HG03521 (cell line): ENCODE results near the gene RAMACL.

ENCODE experiments used
- ATAC-seq: cut with Tn5 transposase; IDR thresholded peaks from one replicate; pipeline ENCODE4 v1.9.1; 2021; ENCODE audit warnings: mild to moderate bottlenecking, moderate library complexity; ENCODE audit not compliant: unreplicated experiment

The RAMACL gene

DNA sequence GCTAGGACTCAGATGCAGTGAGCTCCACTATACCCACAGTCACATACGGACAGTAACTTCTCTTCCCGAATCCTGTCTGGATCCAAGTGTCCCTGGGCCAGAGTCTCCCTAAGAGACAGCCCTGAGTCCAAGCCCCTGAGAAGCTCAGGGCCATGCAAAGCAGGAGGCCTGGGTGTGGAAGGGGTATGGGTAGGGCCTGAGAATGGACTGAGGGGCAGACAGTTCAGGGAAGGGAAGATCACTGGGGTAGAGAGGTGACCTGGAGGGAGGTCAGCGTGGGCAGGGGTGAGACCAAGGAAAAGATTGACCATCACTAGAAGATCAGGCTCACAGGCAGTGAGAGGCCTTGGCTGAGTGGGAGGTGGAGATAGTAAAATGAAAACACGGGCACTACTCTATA lies 31.8 kb upstream of the RAMACL start:
- ATAC-seq, result no peak

DNA sequence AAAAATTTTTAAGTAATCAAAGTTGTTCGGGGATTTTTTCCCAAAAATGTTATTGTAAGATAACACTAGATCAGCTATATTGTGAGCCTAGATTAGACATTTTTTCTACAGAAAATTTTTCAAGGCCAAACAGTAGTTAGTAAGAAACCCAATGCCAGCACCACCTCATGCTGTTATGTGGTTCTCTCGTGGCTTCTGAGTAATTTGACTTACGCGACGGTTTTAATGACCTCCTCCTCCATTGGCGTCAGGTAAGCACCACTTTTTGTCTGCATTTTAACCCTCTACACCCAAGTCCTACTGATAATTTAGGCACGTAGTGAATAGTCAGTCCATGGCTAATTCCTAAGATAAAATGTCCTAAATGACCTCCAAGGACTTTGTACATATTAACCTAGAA lies 30.9 kb upstream of the RAMACL start:
- no peak for ATAC-seq

DNA sequence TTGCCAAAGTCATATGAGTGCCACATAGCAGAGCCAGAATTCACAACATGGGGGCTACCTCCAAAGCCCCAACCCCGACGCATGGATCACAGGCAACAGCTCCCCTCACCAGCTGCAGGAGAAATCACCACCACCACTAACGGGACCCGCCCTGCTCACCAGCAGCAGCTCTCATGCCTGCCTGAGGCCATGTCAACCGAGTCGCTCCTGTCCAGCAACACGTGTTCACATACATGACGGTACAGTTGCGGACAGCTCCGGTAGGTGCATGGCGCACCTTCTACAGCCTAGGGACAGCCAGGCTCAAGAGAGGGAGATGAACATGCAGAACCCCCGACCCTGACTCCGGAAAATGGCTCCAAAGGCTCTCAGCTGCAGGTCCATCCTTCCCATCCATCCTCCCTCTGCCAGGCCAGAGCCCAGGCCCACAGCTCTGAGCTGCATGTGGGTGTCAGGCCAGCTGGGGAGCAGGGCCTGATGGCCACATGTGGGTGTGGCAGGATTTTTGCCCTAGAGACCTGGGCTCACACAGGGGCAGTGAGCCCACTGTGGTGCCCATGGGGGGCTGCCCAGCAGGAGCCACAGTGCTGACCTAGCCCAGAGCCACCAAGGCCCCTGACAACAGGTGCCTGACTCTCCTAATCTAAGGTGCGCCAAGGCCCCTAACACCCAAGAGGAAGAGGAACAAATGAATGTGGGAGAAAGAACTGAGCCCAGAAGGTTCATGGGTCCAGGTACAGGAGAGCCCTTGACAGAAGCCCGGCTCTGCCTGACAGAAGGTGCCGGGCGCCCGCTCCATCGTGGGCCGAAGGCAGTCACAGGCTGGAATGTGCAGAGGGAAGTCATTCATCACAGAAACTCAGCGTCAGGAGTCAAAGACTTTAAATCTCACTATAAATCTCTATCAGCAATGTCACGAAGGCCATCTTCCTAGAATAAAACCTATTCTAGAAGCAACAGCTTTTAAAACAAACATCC lies 30.1 kb upstream of the RAMACL start:
- ATAC-seq, result no peak

DNA sequence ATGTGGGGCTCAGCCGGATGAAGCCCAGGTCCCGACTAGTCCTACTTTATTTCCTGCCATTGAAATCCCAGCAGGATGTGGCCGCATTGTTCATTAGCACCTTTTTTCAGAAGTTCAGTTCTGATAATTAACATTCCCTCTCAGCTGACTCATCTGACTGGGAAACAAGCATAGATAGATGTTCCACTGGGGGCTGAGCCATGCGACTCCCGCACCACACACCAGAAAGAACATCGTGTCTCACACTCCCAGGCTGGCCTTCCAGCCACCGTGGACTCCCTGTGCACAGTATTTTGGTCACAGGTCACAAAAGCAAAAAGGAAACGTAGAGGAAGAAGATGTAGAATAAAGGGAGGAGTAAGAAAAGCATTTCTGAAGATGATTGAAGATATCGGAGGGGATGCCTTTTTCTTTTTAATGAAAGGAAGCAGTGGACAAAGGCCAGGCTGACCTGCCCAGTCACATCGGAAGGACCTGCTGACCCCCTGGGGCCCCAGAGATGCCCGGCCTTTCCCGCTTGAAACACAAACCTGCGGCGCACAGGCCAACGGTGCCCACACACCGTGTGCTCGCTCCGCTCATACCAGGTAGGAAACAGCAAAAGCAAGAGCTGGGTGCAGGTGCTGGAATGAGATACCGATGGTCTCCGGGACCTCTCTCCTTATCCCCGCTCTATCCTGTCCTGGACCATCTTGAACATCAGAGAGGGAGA lies 28.7 kb upstream of the RAMACL start:
- no peak for ATAC-seq

DNA sequence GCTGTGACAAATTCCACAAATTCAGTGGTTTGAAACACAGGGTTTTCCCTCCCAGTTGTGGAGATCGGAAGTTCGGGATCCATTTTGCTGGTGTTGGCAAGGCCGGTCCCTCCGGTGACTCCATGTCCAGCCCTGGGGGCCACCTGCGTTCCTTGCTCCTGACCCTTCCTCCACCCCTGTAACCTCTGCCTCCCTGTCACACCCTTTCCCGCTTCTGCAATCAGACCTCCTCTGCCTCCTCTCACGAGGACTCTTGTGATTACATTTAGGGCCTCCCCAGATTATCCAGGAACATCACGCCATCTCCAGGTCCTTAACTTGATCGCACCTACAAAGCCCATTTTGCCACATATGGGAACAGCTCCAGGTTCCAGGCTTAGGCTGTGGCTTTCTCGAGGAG lies 28.1 kb upstream of the RAMACL start:
- ATAC-seq, result no peak

DNA sequence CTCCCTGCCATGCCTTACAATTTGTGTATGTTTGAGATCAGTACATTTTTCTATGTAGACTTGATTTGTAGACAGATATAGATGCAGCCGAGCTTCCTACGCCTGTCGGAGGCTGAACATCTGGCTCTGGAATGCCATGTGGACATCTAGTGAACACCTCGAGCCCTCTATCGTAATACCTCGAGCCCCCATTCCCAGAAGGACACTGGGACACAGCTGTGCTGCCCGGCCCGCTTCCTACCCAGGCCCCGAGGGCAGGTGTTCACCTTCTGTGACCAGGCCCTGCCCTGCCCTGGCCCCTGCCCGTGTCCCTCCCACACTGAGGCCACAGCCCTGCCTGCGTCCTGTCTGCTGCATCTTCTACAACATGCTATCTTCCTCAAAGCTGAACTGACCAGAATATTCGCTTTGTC lies 27.7 kb upstream of the RAMACL start:
- no peak for ATAC-seq

DNA sequence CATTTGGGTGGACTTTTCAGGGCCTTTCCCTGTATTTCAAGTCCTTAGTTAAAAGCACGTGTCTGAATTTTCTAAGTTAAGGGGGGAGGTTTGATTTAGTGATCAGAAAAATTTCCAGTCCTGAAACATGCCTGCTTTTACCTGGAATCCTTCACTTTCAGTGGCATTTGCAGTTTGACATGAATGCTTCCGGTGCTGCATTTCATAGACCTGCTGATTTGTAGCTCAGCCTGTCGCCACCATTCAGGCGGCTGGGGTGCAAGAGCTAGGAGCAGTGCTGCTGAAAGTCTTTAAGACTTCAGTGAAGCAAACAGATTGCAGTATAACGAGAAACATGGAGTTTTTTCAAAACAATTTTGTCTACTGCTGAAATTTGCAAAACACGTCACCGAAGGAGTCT lies 26.5 kb upstream of the RAMACL start:
- ATAC-seq, result no peak

DNA sequence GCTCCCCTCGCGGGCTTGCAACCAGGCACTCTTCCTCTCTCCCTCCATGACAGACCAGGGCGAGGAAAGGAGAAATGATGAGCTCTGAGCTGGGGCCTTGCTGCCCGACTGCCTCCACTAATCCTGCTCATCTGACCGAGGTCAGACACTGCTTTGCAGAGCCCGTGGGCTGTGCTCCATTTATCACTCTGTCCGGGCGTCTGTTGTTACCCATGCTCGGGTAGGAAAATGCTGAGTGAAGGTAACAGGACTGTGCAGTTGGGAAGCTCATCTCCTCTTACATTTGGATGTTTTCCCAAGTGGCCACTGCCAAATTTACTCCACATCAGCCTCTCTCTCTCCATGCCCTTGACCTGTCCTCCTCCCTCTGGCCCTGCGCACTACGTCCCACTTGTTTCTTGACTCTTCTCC lies 26.0 kb upstream of the RAMACL start:
- no peak for ATAC-seq

DNA sequence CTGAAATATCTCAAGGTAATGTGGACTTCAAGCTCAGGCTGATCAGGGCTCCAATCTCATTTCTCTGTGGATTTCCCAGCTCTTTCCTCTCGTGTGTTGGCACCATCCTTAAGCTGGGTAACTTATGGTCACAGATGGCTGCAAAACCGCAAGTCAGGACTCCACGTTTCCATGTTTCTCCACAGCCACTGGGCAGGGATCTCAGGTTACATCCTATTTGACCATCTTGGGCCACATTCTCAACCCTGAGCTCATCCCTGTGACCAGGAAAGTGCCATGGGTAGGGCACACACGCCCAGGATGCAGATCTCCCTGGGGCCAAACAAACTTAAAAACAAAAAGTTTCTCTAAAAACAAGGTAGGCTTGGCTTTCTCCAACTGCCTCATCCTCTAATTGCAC lies 25.2 kb upstream of the RAMACL start:
- no peak for ATAC-seq

DNA sequence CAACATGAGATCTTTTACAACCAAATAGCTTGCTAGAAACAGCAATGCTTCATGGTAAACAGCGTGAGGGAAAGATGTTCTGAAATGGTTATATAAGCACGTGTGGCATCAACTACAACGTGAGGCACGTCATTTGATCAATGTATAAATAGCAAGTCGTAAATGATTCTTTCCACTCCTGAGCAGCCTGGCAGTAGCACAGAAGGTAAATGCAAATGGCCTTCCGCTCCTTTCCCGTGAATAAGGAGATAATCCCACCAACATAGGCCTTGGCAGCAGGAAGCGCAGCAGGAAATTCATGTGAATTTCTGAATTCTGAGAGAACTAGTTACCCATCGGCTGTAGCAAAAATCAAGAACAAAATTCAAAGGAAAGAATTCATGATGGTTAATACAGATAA lies 23.6 kb upstream of the RAMACL start:
- no peak for ATAC-seq

DNA sequence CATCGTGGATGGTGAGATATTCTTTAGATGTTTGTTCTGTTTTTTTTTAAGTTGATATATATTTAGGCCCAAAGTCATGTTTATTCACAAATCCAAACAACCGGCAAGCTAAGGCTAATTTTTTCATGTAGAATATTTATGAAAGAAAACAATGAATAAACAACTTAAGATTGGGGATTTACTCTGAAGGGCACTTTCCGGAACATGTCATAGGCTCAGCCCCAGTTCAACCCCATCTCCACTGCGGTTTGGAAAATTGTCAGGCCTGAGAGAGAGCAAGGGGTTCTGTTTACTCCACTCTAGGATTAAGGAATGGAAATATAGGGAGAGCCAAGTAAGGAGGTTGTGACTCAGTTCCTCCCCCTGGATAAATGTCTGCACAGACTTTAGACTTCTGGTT lies 22.3 kb upstream of the RAMACL start:
- no peak for ATAC-seq

DNA sequence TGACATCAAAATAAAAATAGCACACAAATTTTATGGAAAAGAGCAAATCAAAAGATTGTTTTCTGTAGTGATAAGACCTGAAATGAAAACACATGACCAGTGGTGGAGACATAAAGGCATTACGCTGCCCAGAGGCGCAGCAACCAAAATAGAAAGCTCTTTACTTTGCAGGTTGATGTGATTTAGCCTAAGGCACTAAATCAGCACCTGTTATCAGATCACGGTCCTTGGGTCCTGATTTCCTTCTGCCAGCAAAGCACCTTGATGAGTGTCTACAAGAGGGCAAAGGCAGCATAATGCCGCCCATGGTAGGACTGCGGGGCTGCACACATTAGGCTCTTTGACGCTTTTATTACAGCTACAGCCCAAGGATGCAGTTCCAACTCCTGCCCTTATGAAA lies 19.3 kb upstream of the RAMACL start:
- ATAC-seq, result no peak

DNA sequence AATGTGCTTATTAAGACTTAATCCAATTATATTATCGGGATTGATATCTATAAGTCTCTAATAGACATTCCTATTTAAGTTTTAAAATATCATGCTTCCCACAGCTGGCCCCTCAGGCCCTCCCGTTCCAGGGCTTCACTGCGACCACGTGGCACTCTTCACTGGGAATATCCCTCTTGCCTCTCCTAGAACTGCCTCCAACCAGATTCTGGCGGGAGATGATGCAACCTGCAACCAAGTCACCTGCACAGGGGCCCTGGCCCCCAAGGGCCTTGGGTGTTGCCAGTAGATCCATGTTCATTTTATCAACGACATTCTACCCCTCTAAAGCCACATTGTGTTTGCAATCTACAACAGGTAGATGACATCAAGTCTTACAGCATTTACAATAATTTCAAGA lies 18.4 kb upstream of the RAMACL start:
- no peak for ATAC-seq

DNA sequence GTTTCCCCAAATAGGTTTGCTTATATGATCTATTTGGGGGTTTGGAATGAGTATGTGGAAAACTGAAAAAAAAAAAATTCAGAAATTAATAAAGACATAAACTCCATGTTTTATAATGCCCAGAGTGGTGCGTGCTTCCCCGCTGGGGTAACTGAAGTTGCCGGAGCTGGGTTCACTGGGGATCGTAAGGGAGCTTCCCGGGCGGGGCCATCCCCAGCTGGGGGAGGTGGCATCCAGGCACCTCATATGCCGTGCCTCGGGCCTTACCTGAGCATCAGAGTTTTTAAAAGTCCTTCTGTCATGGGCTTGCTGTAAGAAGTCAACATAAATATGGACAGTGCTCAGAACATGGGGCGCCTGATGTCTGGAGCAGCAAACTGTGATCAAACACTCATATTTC lies 17.9 kb upstream of the RAMACL start:
- no peak for ATAC-seq

DNA sequence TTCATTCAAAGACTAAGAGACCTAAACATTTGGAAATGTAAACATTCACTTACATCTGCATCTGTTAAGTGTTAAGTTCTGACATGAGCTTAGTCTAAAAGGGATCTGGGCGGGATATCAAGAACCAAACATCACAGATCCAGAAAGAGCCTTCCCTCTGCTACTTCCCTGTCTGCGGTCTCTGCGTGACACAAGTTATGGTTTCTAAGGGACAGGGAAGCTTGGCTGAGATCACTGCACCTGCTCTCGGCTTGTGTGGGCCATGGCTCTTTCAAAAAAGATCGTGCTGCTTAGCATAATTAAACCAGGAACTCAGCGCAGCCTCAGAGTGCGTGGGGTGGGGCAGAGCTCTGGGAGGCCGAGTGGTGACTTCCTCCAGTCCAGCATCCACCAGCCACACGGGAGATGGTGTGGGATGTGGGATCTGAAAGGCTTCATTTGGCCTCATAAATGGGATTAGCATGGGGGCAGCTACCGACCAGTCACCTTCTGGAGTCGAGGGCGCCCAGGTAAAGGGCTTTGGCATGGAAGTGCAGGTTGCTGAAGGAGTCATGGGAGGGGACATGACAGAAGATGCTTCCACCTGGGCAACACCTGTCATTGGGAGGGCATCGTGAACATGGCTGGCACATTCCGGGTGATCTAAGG lies 16.7 kb upstream of the RAMACL start:
- ATAC-seq, result no peak

DNA sequence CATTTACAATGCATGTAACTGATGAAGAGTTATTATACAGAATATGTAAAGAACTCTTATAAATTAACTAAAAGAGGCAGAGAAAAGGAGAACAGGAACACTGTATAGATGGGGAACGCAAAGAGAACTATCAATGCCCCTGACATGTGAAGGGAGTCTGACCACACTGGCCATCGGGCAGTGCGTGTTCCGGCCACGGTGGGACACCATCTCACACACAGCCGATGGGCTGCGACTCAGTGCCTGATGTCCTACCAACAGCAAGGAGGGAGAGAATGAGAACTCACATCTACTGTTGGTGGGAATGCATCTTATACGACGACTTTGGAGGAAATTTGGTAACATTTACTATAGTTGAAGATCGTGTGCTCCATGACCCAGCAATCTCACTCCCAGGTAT lies 15.5 kb upstream of the RAMACL start:
- no peak for ATAC-seq

DNA sequence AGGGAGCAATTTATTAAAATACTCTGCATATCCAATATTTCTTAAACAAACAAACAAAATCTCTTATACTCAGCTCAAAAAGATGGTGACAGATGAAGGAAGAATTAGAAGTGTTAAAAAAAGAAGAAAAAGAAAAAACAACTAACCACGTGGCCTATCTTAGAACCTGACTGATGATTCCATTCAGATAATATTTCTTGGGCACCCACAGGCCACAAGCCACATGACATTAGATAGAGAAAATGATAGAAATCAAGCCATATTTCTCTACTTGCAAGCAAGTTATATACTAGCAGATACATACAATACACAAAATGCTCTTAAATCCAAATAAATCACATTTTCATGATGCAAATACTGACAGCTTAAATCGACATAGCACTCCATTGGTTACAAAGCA lies 14.5 kb upstream of the RAMACL start:
- ATAC-seq, result no peak

DNA sequence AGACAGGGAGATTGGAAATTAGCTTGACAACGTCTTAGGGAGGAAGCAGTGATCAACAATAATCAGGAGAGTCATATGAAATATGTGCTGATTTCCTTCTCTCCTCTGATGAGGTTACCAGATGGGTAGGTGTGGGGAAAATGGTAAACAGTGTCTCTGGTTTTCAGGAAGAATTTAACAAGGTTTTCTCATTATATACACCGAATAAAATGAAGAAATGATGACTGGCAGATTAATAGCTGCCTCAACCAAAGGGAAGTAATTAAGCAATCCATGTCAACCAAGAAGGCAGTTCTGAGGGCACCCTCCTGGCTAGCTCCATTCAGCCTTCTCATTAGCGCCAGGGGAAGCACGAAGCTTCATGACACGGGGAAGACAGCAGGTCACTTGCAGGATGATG lies 12.7 kb upstream of the RAMACL start:
- no peak for ATAC-seq

DNA sequence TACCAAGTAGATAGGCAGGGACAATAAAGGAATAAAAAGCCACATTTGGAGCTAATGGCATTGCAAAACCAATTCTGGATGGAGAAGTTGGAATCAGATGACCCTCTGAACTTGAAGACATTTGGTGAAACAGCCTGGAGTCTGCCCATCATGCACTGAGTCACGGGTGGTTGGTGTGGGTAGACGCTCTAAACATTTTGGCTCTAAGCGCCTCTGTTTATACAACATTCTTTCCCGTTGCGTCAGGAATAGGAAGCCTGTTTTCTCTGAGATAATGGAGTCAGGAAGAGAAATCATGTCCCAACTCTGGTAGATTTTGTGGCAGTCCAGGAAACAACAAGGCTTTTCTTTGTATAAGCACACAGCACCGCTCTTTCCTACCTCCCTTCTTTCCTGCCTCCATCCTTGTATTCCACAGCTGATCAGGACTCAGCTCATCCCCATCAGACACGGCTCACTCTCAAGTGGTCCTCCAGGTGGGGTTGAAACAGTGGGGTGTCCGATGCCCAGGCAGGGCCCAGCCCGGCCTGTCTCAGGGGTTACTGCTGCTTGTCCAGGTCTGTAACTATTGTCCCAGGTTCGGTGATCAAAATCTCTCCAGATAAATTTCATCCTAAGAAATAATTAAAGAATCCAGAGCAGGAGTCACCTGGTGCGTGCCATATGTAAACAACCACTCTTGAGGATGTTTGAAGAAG lies 12.1 kb upstream of the RAMACL start:
- ATAC-seq, result no peak

DNA sequence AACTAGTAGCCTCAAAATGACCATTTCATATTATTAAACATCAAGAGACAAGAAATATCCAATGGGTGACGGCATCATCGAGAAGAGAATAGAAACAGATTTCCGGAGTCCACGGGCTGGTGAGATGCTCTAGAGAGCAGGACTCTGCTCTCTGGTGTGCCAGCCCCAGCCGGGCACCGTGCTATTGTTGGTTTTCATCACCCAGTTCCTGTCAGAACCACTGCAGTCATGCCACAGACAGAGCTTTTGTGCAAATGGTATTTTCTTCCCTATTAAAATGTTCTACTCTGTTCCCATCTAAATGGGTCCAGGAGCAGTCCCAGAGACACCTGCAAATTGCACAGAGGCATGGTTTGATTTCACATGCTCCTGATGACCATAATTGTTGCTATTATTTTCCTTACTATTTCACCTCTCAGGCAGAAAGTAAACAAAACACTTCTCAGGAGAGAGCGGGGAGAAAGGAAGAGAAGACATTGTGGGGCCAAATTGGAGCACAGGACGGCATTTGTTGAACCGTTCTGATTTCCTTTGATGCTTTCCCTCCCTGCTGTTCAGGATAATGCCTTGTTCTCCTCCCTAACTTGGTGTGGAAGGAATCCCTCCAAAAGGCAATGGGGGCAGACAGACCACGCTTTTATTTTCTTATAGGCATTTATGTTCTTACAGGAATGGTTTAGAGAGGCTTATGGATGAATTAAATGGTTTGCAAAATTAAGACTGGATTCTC lies 11.4 kb upstream of the RAMACL start:
- no peak for ATAC-seq
